GM21576 (cell line): ENCODE data around the gene B4GALNT2.
"Not testable (repeated sequence)": the region's sequence is repeated elsewhere in the genome, so short reads cannot be mapped to it uniquely, and the experiment has no call there.

Experiments
- ATAC-seq: cut with Tn5 transposase; IDR thresholded peaks from one replicate; pipeline ENCODE4 v1.9.1; 2021; ENCODE audit warnings: mild to moderate bottlenecking, moderate library complexity; ENCODE audit not compliant: unreplicated experiment

B4GALNT2 gene

DNA sequence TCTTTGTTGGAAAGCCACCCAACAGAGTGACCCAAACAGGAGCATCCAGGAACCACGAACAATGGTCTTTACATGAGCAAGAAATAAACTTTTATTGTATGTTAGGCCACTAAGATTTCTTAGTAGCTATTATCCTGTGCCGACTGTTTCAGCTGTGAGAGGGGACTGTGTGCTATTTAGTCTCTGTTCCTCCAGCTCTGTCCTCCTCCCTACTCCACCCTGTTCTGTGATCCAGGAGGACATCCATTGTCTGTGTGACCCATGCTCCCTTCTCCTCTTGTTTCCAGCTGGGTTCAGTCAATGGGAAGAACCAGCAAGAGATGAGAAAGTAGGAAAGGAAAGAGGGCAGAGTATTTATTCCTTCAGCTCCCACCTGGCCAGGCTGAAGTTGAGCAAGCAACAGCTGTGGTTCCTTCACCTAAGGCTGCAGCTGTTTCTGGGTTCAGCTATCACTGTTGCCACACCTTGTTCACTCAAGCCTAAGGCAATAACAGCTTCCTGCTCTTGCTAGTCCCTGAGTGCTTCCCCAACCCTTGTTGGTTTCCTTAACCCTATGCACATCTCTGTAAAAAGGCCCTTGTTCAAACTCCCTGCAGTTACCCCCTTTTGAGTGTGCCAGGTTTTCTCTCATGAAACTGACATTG lies 14.9 kb upstream of the B4GALNT2 start:
- ATAC-seq = no peak

DNA sequence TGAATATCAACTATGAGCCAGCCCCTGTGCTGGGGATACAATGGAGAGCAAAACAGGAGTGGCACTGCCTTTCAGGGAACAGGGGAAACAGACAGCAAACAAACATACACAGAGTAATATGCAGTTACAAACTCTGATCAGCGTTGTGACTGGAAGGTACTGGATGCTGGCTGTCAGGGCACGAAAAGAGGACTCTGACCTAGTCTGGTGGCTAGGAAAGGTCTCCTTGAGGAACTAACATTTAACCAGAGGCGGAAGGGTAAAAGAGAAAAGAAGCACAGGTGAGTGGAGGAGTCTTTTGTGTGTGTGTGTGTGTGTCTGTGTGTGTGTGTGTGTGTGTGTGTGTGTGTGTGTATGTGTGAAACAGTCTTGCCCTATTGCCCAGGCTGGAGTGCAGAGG lies 12.4 kb upstream of the B4GALNT2 start:
- ATAC-seq = no peak

DNA sequence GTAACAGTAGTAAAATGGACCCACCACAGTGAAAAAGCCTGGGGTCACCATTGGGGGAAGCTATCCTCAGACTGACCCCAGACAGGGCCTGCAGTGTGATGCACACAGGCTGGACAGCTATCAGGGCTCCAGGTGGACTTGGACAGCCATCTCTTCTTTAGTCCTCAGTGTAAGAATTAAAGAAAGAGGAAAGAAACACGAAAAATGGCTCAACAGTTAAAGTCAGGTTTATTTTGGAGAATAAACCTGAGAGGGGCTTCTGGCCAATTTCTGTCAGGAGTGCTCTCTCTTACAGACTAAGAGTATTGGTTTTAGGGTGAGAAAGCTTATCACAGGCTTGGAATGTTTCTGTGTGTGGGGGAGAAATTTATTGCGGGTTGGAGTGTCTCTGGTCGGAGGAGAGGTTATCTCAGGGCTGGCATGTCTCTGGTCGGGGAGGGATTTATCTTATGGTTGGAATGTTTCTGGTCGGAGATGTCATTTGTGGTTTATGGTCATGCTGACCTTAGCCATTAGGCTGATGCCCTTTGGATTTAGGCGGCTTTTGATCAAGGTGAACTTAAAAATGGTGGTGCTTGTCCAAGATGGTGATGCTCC lies 10.8 kb upstream of the B4GALNT2 start:
- ATAC-seq = no peak

DNA sequence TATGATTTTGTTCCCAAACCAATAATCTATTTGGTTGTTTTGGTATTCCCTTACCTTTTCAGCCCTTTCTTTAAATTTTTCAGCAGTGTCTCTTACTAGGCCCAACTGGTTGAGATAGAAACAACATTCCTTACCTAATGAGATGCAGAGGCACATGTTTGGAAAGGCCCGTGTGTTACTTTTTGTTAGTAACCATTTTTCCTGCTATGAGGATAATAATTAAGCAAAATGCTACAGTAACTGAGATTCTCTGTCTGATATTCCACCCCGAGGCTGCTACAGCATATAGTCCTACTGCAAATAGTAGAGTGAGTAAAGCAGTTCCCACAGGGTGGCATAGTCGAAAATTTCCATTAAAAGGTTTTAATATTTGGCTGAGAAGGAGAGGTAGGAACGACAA lies 10.0 kb upstream of the B4GALNT2 start:
- ATAC-seq = no peak

DNA sequence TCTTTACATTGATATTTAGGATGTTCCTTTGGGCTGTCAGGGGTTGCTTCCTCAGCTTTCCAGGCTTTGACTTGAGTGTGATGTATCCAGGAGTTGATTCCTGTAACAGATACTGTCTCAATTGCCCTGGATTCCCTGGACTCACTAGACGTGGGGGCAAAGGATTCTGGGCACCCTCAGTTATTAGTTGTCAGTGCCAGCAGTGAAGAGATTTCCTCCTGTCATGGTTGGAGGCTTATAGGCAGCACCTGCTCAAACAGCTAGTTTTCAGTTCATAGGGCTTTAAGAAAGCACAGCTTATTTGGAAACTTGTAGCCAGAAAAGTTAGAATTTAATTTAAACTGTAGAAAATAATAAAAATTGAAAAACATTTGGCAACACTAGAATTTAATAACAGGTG lies 9.5 kb upstream of the B4GALNT2 start:
- no peak for ATAC-seq

DNA sequence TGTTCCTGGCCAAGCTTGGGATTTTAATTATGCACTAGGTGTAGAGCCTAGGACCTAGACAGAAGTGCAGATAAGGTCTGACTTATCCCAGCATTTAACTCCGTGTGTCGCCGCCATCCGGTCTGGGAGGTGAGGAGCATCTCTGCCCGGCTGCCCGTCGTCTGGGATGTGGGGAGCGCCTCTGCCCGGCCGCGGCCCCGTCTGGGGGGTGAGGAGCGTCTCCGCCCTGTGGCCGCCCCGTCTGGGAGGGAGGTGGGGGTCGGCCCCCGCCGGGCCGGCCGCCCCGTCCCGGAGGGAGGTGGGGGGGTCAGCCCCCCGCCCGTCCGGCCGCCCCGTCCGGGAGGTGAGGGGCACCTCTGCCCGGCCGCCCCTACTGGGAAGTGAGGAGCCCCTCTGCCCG lies 7.1 kb upstream of the B4GALNT2 start:
- ATAC-seq = no peak

DNA sequence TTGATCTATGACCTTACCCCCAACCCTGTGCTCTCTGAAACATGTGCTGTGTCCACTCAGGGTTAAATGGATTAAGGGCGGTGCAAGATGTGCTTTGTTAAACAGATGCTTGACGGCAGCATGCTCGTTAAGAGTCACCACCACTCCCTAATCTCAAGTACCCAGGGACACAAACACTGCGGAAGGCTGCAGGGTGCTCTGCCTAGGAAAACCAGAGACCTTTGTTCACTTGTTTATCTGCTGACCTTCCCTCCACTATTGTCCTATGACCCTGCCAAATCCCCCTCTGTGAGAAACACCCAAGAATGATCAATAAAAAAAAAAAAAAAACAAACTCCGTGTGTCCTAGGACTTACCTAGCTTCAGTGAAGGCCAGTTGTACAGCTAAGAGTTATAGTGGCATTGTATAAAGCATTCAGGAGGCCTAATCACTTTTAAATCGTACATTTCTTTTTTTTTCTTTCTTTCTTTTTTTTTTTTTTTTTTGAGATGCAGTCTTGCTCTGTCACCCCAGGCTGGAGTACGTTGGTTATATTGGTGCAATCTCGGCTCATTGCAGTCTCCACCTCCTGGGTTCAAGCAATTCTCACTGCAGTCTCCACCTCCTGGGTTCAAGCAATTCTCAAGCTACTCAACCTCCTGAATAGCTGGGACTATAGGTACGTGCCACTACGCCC lies 6.2 kb upstream of the B4GALNT2 start:
- not testable (repeated sequence) for ATAC-seq

DNA sequence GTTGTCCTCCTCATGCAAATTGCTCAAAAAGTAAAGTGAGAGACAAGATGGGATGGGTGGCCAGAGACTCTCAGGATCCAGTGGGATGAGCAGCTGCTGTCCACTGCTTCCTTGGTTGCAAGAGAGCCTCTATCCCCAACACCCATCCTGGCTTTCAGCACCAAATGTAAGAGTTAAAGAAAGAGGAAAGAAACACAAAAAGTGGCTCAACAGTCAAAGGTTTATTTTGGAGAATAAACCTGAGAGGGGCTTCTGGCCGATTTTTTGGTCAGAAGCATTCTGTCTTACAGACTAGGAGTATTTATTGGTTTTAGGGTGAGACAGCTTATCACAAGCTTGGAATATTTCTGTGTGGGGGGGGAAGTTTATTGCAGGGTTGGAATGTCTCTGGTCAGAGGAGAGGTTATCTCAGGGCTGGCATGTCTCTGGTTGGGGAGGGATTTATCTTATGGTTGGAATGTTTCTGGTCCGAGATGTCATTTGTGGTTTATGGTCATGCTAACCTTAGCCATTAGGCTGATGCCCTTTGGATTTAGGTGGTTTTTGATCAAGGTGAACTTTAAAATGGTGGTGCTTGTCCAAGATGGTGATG lies 3.1 kb upstream of the B4GALNT2 start:
- not testable (repeated sequence) for ATAC-seq

DNA sequence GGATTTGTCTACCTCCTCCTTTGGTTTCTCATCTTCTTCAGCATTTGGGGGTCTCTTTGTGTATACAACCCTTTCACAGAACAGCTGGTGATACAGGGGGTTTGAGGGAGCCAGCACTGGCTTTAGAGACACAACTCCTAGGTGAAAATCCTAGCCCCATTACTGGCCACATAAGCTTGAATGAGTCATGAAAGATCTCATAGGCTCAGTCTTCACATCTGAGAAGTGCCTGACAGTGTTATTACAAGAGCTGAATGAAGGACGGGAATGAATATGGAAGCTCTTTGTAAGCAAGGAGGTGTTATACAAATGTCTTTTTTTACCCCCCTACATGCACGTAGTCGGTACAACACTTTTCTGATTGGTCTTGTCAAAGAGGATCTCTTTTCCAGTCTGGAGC lies 1.7 kb upstream of the B4GALNT2 start:
- no peak for ATAC-seq

DNA sequence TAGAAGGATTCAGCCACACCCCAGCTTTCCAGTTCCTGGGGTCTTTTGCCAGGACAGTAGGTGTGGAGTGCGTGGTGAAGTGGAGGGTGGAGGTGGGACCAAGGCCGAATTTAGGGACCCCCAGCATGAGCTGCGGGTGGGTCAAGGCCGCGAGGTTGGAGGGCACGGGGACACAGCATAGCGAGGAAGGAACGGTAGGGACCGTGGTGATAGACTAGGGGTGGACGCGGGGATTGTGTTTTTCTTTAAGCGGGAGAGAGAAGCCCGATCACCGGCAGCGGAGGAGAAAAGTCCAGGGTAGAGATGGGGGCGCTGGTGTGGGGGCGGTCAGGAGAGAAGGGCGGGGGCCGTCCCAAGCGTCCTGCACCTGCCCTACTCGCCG lies 261 bp upstream of the B4GALNT2 start:
- ATAC-seq = no peak

DNA sequence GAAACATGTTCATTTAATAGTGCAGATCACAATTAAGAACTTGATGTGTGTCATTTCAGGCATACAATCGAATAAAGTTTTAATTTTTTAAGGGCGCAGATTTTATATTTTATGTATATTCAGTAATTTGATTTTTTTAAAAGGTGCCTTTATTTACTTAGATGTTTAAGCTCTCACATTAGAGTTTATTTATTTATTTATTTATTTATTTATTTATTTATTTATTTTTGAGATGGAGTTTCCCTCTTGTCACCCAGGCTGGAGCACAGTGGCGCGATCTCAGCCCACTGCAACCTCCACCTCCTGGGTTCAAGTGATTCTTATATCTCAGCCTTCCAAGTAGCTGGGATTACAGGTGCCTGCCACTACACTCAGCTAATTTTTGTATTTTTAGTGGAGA lies 3.8 kb downstream of the B4GALNT2 start:
- no peak for ATAC-seq

DNA sequence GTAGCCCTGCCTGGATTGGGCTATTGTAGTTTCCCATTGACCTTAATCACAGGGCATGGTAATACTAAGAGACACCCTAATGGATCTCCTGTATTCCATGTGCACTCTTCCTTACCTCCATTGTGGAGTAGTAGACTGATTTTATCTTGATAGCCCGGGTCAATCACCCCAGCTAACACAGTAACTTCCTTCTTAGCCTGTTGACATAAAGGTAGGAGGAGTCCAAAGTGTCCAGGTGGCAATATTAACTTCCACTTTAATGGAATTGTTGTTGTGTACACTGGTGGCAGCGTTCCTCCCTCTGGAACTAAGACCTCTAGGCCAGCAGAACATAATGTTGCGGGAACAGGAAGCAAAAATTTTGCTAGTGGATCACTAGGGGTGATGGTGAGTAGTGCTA lies 13.1 kb downstream of the B4GALNT2 start:
- not testable (repeated sequence) for ATAC-seq

DNA sequence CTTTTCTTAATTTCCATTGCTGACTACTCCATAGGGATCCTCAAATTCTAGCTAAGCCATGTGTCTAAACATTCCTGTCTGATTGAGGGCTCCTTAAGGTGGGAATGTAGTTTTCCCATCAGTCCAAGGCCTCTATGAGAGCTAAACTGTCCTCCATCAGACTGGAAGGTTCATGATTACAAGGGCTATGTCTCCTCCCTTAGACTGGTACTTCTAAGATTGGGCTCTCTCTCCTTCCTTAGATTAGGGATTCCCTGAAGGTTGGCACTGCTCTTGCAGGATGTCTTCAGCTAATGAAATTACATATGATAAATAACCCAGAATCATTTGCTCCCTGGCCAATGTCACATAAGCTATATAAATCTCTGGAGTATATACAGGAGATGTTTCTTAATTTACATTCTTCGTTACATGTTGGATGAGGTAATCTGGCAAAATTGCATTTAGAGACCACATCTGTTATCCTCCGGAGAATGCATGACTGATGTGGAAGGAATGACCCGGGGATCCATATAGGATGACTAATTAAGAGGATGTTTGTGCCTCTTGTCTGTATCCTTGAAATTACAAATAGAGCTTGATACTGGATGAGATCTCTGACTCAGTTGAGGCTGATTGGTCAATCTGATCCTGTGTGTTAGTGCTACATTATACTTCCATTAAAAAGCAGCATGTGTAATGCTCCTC lies 14.2 kb downstream of the B4GALNT2 start:
- ATAC-seq = no peak

DNA sequence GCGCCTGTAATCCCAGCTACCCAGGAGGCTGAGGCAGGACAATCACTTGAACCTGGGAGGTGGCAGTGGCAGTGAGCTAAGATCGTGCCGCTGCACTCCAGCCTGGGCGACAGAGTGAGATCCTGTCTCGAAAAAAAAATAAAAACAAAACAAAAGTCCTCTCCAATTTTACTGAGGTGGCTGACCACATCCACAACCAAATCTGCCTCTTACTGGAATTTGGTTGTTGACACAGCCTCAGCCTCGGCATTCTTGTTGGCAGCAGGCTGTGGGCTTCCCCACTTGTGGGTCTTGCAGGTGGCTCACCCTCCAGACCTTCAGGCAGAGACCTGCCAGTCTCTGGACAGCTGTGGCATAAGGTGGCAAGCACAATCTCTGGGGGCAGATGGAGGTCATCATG lies 15.6 kb downstream of the B4GALNT2 start:
- no peak for ATAC-seq

DNA sequence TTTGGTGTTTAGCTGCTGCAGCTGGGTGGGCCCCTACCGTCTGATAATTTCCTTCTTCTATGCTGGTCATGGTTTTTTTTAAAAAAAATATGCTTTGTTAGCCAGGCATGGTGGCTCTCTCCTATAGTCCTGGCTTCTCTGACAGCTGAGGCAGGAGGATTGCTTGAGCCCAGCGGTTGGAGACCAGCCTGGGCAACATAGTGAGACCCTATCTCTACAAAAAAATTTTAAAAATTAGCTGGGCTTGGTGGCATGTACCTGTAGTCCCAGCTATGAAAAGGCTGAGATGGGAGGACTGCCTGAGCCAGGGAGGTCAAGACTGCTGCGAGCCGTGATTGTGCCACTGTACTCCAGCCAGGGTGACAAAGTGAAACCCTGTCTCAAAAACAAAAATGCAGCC lies 19.4 kb downstream of the B4GALNT2 start:
- ATAC-seq = no peak

DNA sequence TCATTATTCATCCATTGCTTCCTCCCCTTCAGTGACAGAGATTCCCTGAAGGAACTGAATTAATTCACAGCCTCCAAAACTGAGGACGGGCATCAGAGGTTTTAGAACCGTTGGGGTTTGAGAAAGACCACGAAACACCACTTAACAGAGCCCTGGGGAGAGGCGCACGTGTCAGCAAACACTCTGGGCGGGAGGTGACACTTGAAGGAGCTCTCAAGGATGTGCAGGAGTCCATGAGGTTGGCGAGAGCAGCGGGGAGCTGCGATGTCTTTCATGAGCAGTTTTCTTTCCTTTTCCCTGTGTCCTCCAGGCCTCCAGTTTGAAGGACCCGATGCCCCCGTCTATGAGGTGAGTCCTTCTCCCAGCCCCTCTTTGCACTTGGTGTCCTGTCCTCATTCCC lies 23.7 kb downstream of the B4GALNT2 start:
- ATAC-seq = no peak

DNA sequence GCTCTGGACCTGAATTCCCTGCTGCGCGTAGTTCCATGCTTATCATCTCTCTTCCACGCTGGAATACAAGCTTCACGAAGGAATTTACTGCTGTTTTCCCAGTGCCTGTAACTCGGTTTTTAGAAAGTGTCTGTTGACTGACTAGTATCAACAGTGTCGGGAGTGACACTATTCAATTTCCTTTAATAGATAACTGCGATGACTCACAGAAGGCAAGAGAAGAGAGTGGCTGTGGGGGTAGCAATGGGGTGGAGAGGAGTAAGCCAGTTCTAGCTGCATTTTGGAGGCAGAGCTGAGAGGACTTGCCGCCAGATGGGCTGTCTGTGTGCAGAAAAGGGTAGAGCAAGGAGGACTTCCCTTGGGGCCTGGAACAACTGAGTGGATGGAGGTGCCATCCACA lies 25.2 kb downstream of the B4GALNT2 start:
- ATAC-seq = no peak

DNA sequence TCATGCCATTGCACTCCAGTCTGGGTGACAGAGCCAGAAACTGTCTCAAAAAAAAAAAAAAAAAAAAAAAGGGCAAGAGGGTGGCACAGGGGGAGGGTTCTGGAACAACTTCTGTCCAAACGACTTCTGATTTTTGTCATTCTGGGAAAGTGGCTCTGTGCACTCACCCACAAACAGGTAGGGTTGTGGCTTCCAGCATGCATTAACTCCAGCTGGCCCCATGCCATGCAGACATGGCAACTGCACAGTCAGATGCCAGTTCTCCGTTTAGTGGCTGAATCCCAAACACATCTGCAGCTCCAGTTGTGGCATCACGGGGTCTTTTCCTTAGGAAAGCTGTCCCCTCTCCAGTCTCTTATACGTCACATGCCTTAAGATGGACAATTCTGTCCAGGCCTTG lies 30.3 kb downstream of the B4GALNT2 start:
- ATAC-seq = no peak

DNA sequence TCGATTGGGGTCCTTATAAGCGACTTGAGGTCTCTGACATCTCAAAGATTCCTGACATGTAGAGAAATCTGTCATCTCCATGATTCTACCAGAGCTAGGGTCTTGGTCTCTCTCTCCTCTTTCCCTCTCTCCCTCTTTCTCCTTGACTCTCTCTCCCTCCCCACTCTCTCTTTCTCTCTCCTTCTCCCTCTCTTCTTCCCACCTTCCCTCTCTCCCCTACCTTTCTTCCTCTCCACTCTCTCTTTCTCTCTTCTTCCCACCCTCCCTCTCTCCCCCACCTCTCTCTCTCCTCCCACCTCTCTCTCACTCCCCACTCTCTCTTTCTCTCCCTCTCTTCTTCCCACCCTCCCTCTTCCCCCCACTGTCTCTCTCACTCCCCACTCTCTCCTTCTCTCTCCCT lies 32.6 kb downstream of the B4GALNT2 start:
- ATAC-seq = no peak

DNA sequence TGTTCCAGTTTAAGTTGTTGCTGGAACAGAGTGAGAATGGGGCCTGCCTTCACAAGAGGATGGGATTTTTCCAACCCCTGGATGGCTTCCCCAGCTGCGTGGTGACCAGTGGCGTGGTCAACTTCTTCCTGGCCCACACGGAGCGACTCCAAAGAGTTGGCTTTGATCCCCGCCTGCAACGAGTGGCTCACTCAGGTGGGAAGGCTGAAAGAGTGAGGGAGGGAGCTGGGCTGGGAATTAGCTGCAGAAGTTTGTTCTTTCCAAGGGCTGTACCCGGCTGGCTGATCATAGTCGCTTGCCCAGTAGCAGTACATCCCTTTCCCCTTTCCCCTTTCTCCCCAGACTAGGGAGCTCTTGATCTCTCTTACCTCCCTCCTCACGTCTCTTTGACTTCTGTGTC lies 36.1 kb downstream of the B4GALNT2 start:
- no peak for ATAC-seq

DNA sequence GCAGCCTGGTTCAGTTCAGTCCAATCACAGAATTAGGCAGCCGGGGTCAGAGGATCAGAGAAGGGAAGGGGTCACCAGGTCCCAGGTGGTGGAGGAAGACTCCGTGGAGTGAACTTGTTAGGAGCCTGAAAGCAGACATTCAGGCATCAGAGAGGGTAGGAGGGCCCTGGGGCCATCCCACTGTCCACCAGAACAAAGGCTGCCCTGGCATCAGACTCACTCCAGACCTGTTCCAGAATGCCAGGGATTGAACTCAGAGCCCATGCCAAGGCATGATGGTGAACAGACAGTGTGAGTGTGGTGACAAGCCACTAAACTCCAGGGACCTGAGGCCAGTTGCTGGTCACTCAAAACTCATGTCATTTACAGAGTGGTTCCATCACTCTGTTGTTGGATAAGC lies 37.6 kb downstream of the B4GALNT2 start:
- ATAC-seq = no peak

DNA sequence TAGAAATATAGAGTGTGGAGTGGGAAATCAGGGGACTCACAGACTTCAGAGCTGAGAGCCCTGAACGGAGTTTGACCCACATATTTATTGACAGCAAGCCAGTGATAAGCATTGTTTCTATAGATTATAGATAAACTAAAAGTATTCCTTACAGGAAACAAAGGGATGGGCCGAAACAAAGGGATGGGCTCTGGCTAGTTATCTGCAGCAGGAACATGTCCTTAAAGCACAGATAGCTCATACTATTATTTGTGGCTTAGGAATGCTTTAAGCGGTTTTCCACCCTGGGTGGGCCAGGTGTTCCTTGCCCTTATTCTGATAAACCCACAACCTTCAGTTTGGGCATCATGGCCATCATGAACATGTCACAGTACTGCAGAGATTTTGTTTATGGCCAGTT lies 38.1 kb downstream of the B4GALNT2 start:
- not testable (repeated sequence) for ATAC-seq
